ENCODE measurements around the gene EIF5A.

The EIF5A gene

GRCh38 chr17:7289256-7290032 is 18.0 kb upstream of the EIF5A start:
- DNase-seq: no peak

GRCh38 chr17:7290166-7290565 is 17.3 kb upstream of the EIF5A start:
- DNase-seq: no peak

GRCh38 chr17:7290685-7291084 is 16.7 kb upstream of the EIF5A start:
- DNase-seq: no peak

- no peak for DNase-seq
Observed at GRCh38 chr17:7292194-7292593, 15.2 kb upstream of the EIF5A start.

GRCh38 chr17:7292729-7293128 is 14.7 kb upstream of the EIF5A start:
- no peak for DNase-seq

- DNase-seq: no peak
Observed at GRCh38 chr17:7293159-7293558, 14.3 kb upstream of the EIF5A start.

GRCh38 chr17:7293816-7294613 is 13.4 kb upstream of the EIF5A start:
- DNase-seq: no peak

- peak; percentile 5 for DNase-seq
Observed at GRCh38 chr17:7294614-7295153, 12.7 kb upstream of the EIF5A start, which contains the start of gene YBX2. TSS of gene YBX2 (minus strand) at chr17:7294639. CDS start at chr17:7294500, 139 bp downstream.

- DNase-seq: no peak
Observed at GRCh38 chr17:7295230-7296180, 11.9 kb upstream of the EIF5A start.

- DNase-seq: peak; percentile 45
Observed at GRCh38 chr17:7296189-7296861, 11.1 kb upstream of the EIF5A start.

- no peak for DNase-seq
Observed at GRCh38 chr17:7304179-7304578, 3.2 kb upstream of the EIF5A start.

GRCh38 chr17:7307686-7308624 is 527 bp downstream of the EIF5A start:
- no peak for DNase-seq

GRCh38 chr17:7308625-7309433 is 1.4 kb downstream of the EIF5A start:
- peak; percentile 28 for DNase-seq

GRCh38 chr17:7309628-7310027 is 2.2 kb downstream of the EIF5A start:
- DNase-seq: no peak

GRCh38 chr17:7311110-7311705 is 3.8 kb downstream of the EIF5A start:
- DNase-seq: no peak

- DNase-seq: no peak
Observed at GRCh38 chr17:7312432-7313087, 5.1 kb downstream of the EIF5A start.

GRCh38 chr17:7313088-7313889 is 5.9 kb downstream of the EIF5A start:
- DNase-seq: no peak
